H9 (cell line): ENCODE measurements around the gene DPH2. TPM values are rescaled to one million over a fixed set of nuclear protein-coding genes. Genes with fewer than 3 reads are reported as not detected.

Experiments used
- DNase-seq: peaks from one replicate; pipeline ENCODE4 v3.0.0-alpha.2; 2017
- H2AFZ ChIP-seq: one replicate; pipeline ENCODE4 v1.6.1; 2013; ENCODE audit warnings: mild to moderate bottlenecking, low read length, control low read depth, moderate library complexity
- H2AK5ac ChIP-seq: 2 replicates; pipeline ENCODE4 v1.6.1; 2013; ENCODE audit warnings: low read length, control low read depth, mixed read lengths; ENCODE audit not compliant: insufficient read length
- H2BK120ac ChIP-seq: one replicate; pipeline ENCODE4 v1.6.1; 2013; ENCODE audit warnings: low read depth, mild to moderate bottlenecking, low read length, control low read depth, inconsistent platforms; ENCODE audit not compliant: poor library complexity, severe bottlenecking
- H2BK12ac ChIP-seq: 2 replicates; pipeline ENCODE4 v1.6.1; 2013; ENCODE audit warnings: low read length, control low read depth, mixed read lengths, low read depth; ENCODE audit not compliant: insufficient read length
- H2BK15ac ChIP-seq: 2 replicates; pipeline ENCODE4 v1.6.1; 2013; ENCODE audit warnings: low read depth, low read length, control low read depth
- H2BK20ac ChIP-seq: one replicate; pipeline ENCODE4 v1.6.1; 2013; ENCODE audit warnings: low read depth, mild to moderate bottlenecking, low read length, control low read depth, inconsistent platforms; ENCODE audit not compliant: poor library complexity, severe bottlenecking
- H2BK5ac ChIP-seq: 2 replicates; pipeline ENCODE4 v1.6.1; 2013; ENCODE audit warnings: low read length, control low read depth, mixed read lengths; ENCODE audit not compliant: insufficient read length
- H3K14ac ChIP-seq: 2 replicates; pipeline ENCODE4 v1.6.1; 2013; ENCODE audit warnings: low read length, control low read depth; ENCODE audit not compliant: insufficient read depth
- H3K18ac ChIP-seq: 2 replicates; pipeline ENCODE4 v1.6.1; 2013; ENCODE audit warnings: low read depth, mild to moderate bottlenecking, mixed read lengths, low read length, control low read depth; ENCODE audit not compliant: insufficient read length
- H3K23ac ChIP-seq: 2 replicates; pipeline ENCODE4 v1.6.1; 2013; ENCODE audit warnings: low read length, control low read depth, mixed read lengths, low read depth; ENCODE audit not compliant: insufficient read length
- H3K23me2 ChIP-seq: 2 replicates; pipeline ENCODE4 v1.6.1; 2013; ENCODE audit warnings: low read depth, mild to moderate bottlenecking, mixed read lengths, low read length, control low read depth; ENCODE audit not compliant: insufficient read length, poor library complexity, severe bottlenecking
- H3K27ac ChIP-seq: 2 replicates; pipeline ENCODE4 v1.5.1; 2013; ENCODE audit warnings: low read length, control low read depth, mixed read lengths, low read depth; ENCODE audit not compliant: insufficient read length
- H3K27me3 ChIP-seq: 2 replicates; pipeline ENCODE4 v1.6.1; 2013; ENCODE audit warnings: low read length, control low read depth, inconsistent platforms; ENCODE audit not compliant: insufficient read depth
- H3K4ac ChIP-seq: 2 replicates; pipeline ENCODE4 v1.6.1; 2013; ENCODE audit warnings: low read depth, mild to moderate bottlenecking, control low read depth, inconsistent platforms, low read length, moderate library complexity
- H3K4me1 ChIP-seq: 2 replicates; pipeline ENCODE4 v1.6.1; 2013; ENCODE audit warnings: low read length, control low read depth, inconsistent platforms; ENCODE audit not compliant: insufficient read depth
- H3K4me2 ChIP-seq: 2 replicates; pipeline ENCODE4 v1.6.1; 2013; ENCODE audit warnings: low read length, control low read depth, mixed read lengths; ENCODE audit not compliant: insufficient read length, insufficient read depth
- H3K56ac ChIP-seq: 2 replicates; pipeline ENCODE4 v1.6.1; 2013; ENCODE audit warnings: low read depth, mild to moderate bottlenecking, mixed read lengths, low read length, control low read depth; ENCODE audit not compliant: insufficient read length
- H3K79me1 ChIP-seq: 2 replicates; pipeline ENCODE4 v1.6.1; 2013; ENCODE audit warnings: low read depth, mild to moderate bottlenecking, moderate library complexity, low read length, control low read depth, inconsistent platforms; ENCODE audit not compliant: insufficient read depth, poor library complexity, severe bottlenecking
- H3K79me2 ChIP-seq: 2 replicates; pipeline ENCODE4 v1.6.1; 2013; ENCODE audit warnings: low read length, control low read depth, inconsistent platforms; ENCODE audit not compliant: insufficient read depth
- H3K9ac ChIP-seq: 2 replicates; pipeline ENCODE4 v1.6.1; 2013; ENCODE audit warnings: low read length, control low read depth, mixed read lengths; ENCODE audit not compliant: insufficient read length; ENCODE audit errors: extremely low read depth
- H3K9me3 ChIP-seq: one replicate; pipeline ENCODE4 v1.6.1; 2013; ENCODE audit warnings: low read depth, low read length, inconsistent platforms; ENCODE audit not compliant: control insufficient read depth
- H3T11ph ChIP-seq: one replicate; pipeline ENCODE4 v1.6.1; 2013; ENCODE audit warnings: mild to moderate bottlenecking, low read length, control low read depth, inconsistent platforms
- H4K20me1 ChIP-seq: one replicate; pipeline ENCODE4 v1.6.1; 2013; ENCODE audit not compliant: control insufficient read depth, insufficient read length, insufficient read depth
- H4K5ac ChIP-seq: 2 replicates; pipeline ENCODE4 v1.6.1; 2013; ENCODE audit warnings: low read depth, mild to moderate bottlenecking, mixed read lengths, low read length, control low read depth; ENCODE audit not compliant: insufficient read length
- H4K8ac ChIP-seq: replicated peaks from 2 replicates; pipeline ENCODE4 v1.6.1; 2013; ENCODE audit warnings: low read length, control low read depth, mixed read lengths, low read depth; ENCODE audit not compliant: insufficient read length
- H4K91ac ChIP-seq: 2 replicates; pipeline ENCODE4 v1.6.1; 2013; ENCODE audit warnings: low read depth, mild to moderate bottlenecking, moderate library complexity, mixed read lengths, low read length, control low read depth; ENCODE audit not compliant: insufficient read length
- H3K27ac Mint-ChIP-seq, 3 experiments: 2 replicates in 2 of 3; 3 replicates in 1 of 3; pipeline ENCODE4 v1.8.0; 2020 to 2021; ENCODE audit warnings: mixed read lengths in 3 of 3, mild to moderate bottlenecking in 1 of 3, moderate library complexity in 1 of 3
- H3K27me3 Mint-ChIP-seq: 2 replicates; pipeline ENCODE4 v1.8.0; 2021; ENCODE audit warnings: low read depth, mild to moderate bottlenecking, moderate library complexity, mixed read lengths
- H3K36me3 Mint-ChIP-seq, 3 experiments: 2 replicates in 2 of 3; 3 replicates in 1 of 3; pipeline ENCODE4 v1.8.0; 2020 to 2021; ENCODE audit warnings: low read depth in 3 of 3, mixed read lengths in 3 of 3; ENCODE audit not compliant: insufficient read depth in 1 of 3
- H3K4me1 Mint-ChIP-seq, 2 experiments: 2 replicates each; pipeline ENCODE4 v1.8.0; 2020; ENCODE audit warnings: mixed read lengths in 2 of 2
- H3K4me3 Mint-ChIP-seq, 2 experiments: 2 replicates in 1 of 2; 3 replicates in 1 of 2; pipeline ENCODE4 v1.8.0; 2020 to 2021; ENCODE audit warnings: mild to moderate bottlenecking in 2 of 2, mixed read lengths in 2 of 2, moderate library complexity in 1 of 2
- H3K9me3 Mint-ChIP-seq, 2 experiments: 2 replicates in 1 of 2; 3 replicates in 1 of 2; pipeline ENCODE4 v1.8.0; 2020; ENCODE audit warnings: mild to moderate bottlenecking in 2 of 2, mixed read lengths in 2 of 2, moderate library complexity in 1 of 2
- CTCF ChIP-seq: fragments of 200-600 bp; sonication (generic); conservative IDR thresholded peaks from 3 replicates; pipeline ENCODE4 v1.8.0; 2021; ENCODE audit warnings: antibody characterized with exemption, mild to moderate bottlenecking
- WGBS: extraction: QIAGEN DNeasy Blood & Tissue Kit; methylation state at CpG from one replicate; pipeline ENCODE4 v1.1.7; 2013; ENCODE audit warnings: missing lambda C conversion rate, low lambda C conversion rate, mixed read lengths; ENCODE audit not compliant: insufficient read length; ENCODE audit errors: extremely low coverage; 5-methylcytosine and 5-hydroxymethylcytosine counted together
- total RNA-seq: library from RNA; stranded (reverse); gene quantifications from 2 replicates; pipeline ENCODE4 v1.2.1, GENCODE V29; 2021

DPH2 gene
- total RNA-seq, 1 experiment from 2014 or later = 74.4 TPM

GRCh38 chr1:43933386-43934100 lies 36.3 kb upstream of the DPH2 start, which contains the start of gene ARTN:
ARTN (plus strand) TSS chr1:43933801; CDS start chr1:43935657, 1,856 bp downstream.
- Mint-ChIP-seq H3K27ac (peak within 1 kb of the TSS; percentile 72 to 89 (median 85); a peak in 6 of 7 replicates), H3K36me3 (peaks cover 0 to 6% (median 0%) of the 10 kb centered on the region in 3 experiments; a peak in 1 of 7 replicates), H3K27me3 (peaks cover 15% of the 10 kb centered on the region), H3K4me1 (peaks cover 39 to 46% of the 10 kb centered on the region in 2 experiments), H3K9me3 (no peaks in the 10 kb centered on the region), H3K4me3 (peak within 1 kb of the TSS; percentile 76 to 88)
- peak within 1 kb of the TSS; percentile 20 for H3K9ac ChIP-seq
- H2AK5ac ChIP-seq = no peak within 1 kb of the TSS
- H3K14ac ChIP-seq = peak within 1 kb of the TSS; percentile 74
- H4K5ac ChIP-seq = no peak within 1 kb of the TSS
- no peak within 1 kb of the TSS for H3T11ph ChIP-seq
- no peak within 1 kb of the TSS for H3K23ac ChIP-seq
- H2BK120ac ChIP-seq = no peak within 1 kb of the TSS
- no peaks in the 10 kb centered on the region for H3K27me3 ChIP-seq
- TF ChIP-seq CTCF = no peak
- WGBS = no CpG with 5 or more reads among the region's 42 CpGs
- peak; percentile 85 for DNase-seq
- H3K27ac ChIP-seq = no peak within 1 kb of the TSS
- H3K9me3 ChIP-seq = no peaks in the 10 kb centered on the region
- peaks cover 21% of the 10 kb centered on the region for H3K23me2 ChIP-seq
- H2AFZ ChIP-seq = no peak within 1 kb of the TSS
- peak within 1 kb of the TSS; percentile 65 for H3K4me2 ChIP-seq
- no peaks in the 10 kb centered on the region for H3K79me2 ChIP-seq
- peak within 1 kb of the TSS; percentile 9; the same call in 1 of the 2 replicates for H2BK15ac ChIP-seq
- H3K79me1 ChIP-seq = no peaks in the 10 kb centered on the region
- H4K91ac ChIP-seq = no peak within 1 kb of the TSS
- H2BK12ac ChIP-seq = no peak within 1 kb of the TSS
- no peak within 1 kb of the TSS for H4K8ac ChIP-seq
- no peak within 1 kb of the TSS for H2BK20ac ChIP-seq
- H3K4ac ChIP-seq = no peak within 1 kb of the TSS
- H3K56ac ChIP-seq = no peak within 1 kb of the TSS
- H3K18ac ChIP-seq = peak within 1 kb of the TSS; percentile 37
- peaks cover 6% of the 10 kb centered on the region; the same call in 1 of the 2 replicates for H3K4me1 ChIP-seq
- no peaks in the 10 kb centered on the region for H4K20me1 ChIP-seq
- H2BK5ac ChIP-seq = no peak within 1 kb of the TSS
